Activated CD4-positive, alpha-beta T cell treated with anti-CD3 and anti-CD28 coated beads for 24 hours (primary cell): ENCODE measurements around the gene MED31.
"Not testable (repeated sequence)": the region's sequence is repeated elsewhere in the genome, so short reads cannot be mapped to it uniquely, and the experiment has no call there.

Experiments used
- DNase-seq, 2 donors: peaks; one replicate each; pipeline ENCODE4 v3.0.0-alpha.2; 2020; ENCODE audit warnings: low read depth in 2 of 2

Gene MED31

DNA sequence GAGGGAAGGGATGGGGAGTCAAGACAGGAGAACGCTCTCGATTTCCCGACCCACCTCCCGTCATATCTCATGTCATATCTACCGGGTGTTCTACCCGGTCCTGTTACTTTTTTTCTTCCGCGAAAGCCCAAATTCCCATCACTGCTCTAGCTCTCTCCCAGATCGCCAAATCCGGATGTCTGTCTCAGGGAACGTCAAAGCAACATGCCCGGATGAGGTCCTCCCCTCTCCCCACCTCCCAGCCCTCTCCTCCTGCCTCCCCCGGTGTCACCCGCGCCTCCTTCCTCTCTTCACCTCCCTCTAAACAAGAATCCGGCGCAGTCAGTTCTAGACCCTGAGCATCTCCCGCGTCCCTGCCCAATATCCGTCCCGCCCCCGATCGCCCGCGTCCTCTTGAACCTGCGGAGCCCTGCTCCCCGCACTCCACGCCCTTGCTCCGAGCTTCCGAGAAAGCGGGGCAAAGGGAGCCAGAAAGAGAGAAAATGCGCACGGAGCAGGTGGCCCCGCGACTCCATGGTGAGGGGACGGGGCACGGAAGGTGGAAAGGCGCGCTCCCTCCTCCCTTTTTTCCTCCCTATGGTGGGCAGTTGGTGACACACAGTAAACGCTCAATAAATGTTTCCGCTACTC is 4.4 kb upstream of the MED31 start:
- not testable (repeated sequence) for DNase-seq

- DNase-seq: no peak
Observed at GRCh38 chr17:6654841-6655731, 3.7 kb upstream of the MED31 start.

DNA sequence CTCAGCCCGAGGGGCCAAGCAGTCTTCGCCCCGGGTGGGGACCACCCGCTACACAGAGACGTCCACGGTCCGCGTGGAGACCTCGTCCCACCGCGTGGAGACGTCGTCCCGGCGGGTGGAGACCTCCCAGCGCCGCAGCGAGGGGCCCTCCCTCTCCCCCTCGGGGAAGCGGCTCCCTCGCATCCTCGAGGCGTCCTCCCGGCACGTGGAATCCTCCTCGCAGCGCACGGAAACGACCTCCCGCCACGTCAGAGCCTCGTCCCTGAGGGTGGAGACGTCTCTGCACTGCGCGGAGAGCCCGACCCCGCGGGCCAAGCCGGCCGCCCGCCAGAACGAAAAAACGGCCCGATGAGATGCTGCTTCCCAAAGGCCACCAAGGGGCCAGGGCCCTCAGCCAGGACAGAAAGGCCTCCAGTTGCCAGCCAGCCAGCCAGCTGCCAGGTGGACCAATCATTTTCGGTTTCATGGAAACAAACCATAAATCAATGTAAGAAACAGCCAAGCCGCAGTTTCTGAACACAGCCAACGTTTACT is 581 bp upstream of the MED31 start:
- DNase-seq: no peak

GRCh38 chr17:6648181-6648580 is 3.2 kb downstream of the MED31 start:
- DNase-seq: no peak

- DNase-seq: no peak
Observed at GRCh38 chr17:6643451-6644125, 7.8 kb downstream of the MED31 start.

DNA sequence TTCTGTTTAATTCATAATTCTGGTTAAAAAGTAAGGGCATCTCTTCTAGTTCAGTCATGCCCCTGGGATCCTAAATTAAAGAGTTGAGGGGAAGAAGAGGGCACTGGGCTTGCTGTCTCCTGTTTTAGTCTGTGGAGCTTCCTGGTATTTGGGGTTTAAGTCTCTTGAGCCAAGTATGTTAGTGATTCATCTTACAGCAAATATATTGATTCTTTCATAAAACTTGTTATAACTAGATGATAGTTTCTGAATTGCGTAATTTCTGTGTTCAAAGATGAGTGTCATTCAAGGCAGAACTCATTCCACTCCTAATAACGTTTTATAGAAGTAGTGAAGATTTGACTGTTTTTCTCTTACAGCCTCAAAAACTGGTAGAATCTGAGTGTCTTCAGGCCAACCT is 8.8 kb downstream of the MED31 start:
- no peak for DNase-seq

- no peak for DNase-seq
Observed at GRCh38 chr17:6641247-6641863, 10.1 kb downstream of the MED31 start.

- peak; percentile 87 to 95 for DNase-seq
Observed at GRCh38 chr17:6640536-6641246, 10.7 kb downstream of the MED31 start, which contains the start of the genes KIAA0753 and TXNDC17. KIAA0753 (minus strand) TSS chr17:6640711; CDS start chr17:6635103, 5,608 bp downstream. TXNDC17 (plus strand) TSS chr17:6641060; CDS start chr17:6641083, 23 bp downstream.

- DNase-seq: no peak
Observed at GRCh38 chr17:6639586-6640535, 11.5 kb downstream of the MED31 start.

DNA sequence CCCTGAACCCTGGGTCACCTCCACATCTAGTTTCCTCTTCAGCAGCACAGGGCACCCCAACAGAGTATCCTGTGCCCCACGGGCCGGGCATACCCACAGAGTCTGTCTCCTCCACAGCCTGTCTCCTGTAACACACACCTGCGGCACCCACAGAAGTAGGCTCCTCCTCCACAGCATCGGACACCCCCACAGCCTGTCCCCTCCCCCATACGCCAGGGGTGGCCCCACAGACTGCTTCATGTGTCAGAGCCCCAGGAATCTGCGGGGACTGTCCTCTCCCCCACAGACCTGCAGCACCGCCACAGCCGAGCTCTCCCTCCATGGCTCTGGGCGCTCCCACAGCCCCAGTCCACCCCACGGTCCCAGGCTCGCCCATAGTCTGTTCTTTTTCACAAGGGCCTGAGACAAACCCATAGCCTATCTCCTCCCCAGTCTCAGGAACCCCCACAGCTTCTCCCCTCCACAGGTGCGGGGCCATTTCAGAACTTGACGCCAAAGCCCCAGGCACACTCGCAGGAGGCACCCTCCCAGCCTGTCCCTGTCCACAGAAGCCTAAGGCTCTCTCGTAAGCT is 12.3 kb downstream of the MED31 start:
- no peak for DNase-seq

DNA sequence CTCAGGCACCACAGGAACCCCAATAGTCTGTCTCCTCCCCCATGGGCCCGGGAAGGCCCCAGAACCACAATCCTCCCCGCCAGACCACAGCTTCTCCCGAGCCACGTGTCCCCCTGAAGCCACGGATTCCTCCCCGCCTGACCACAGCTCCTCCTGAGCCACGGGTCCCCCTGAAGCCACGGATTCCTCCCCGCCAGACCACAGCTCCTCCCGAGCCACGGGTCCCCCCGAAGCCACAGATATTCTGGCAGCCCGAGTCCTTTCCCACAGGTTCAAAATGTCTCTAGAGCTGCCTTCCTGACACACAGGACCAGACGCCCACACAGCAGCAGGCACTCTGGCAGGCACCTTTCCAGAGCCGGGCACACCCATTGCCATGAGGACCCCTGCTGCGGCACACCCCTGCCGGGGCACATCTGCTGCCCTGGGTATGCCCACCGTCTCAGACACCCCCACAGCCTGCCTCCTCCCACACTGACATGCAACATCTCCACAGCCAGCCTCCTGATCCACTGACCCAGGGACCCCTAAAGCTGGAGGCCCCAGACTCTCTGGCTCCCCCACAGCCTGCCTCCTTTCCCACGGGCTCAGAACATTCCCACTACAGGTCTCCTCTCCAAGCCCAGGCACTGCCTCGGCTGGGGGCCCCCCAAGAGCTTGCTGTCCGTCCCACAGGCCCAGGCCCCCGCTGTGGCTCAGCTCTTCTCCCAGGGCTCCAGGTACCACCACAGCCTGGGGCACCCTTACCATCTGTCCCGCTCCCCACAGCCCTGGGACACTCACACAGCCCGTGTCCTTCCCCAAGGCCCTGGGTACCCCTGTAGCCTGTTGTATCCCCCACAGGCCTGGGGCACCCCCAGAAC is 13.1 kb downstream of the MED31 start:
- DNase-seq: no peak

GRCh38 chr17:6637458-6637840 is 14.0 kb downstream of the MED31 start:
- no peak for DNase-seq

DNA sequence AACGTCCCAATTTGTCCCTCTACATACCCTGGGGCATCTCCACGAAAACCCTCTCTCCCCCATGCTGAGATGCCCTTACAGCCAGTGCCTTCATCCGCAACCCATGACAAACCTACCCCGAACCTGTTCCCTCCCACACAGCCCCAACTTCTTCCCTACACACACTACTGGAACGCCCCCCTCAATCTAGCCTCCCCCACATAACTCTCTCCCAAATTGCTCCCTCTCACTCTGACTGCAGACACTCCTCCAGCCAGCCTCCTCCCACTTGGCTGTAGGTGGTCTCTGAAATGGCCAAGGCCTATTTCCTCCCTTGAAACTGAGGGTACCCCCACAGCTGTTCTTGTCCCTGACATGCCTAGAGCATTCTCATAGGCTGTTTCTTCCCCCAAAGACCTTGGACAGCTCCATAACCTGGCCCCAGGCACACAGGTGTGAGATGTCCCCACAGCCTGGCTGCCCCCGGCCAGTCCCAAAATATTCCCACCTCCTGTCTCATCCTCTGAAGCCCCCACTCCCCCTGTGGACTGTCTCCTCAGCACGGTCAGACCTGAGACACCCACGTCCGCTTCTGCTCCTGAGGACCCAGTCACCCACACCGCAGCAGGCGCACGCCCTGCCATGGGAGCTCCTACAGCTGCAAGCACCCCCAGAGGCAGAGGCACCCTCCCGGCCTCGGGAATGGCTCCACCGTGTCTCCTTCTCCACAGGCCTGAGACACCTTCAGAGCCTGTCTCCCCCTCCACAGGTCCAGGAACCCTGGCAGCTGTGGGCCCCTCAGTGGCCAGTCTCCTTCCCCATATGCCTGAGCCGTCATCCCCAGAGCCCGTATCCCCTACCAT is 14.6 kb downstream of the MED31 start:
- no peak for DNase-seq

GRCh38 chr17:6636105-6636504 is 15.3 kb downstream of the MED31 start:
- no peak for DNase-seq

DNA sequence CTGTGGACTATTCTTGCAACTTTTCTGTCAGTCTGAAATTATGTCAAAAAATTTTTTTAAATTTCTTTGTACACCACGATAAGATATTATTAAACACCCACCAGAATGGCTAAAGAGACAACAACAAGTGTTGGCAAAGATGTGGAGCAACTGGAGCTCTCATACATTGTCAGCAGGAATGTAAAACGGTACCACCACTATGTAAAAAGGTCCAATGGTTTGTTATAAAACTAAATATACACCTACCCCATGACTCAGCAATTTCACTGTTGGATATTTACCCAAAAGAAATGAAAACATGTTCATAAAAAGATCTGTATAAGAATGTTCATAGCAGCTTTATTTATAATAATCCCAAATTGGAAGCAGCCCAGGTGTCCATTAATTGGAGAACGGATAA is 18.1 kb downstream of the MED31 start:
- DNase-seq: no peak

- no peak for DNase-seq
Observed at GRCh38 chr17:6632530-6632929, 18.9 kb downstream of the MED31 start.

GRCh38 chr17:6630390-6630789 is 21.0 kb downstream of the MED31 start:
- DNase-seq: no peak

DNA sequence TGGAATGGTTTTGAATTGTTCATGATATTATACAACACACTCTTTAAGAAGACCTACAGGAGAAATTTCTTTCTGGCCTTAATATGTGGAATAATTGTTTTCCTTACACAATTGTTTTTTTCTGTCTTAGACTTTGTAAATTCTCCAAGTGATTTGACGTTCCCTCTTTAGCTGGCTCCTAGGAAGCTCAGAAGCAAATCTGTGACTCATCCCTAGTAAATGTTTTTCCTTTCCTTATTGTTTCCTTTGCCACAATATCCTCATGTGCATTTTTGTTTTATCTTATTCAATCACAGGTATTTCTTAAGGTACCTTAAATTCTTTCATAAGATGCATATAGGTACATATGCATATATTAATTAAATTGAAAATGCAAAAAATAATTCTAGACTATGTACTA is 24.4 kb downstream of the MED31 start:
- no peak for DNase-seq
